ENCODE data around the gene LMBRD2.

LMBRD2 gene

GRCh38 chr5:36055984-36056383 lies 95.7 kb downstream of the LMBRD2 start:
- H3K9me3 Mint-ChIP-seq, result no peaks in the 10 kb centered on the region
- H3K27me3 Mint-ChIP-seq, result no peaks in the 10 kb centered on the region
- no peaks in the 10 kb centered on the region for H3K4me1 Mint-ChIP-seq (ENCODE audit: low read depth)
- H3K27ac Mint-ChIP-seq, result no peak overlapping the region
- no peak overlapping the region for H3K4me3 Mint-ChIP-seq
- H3K36me3 Mint-ChIP-seq (ENCODE audit: low read depth), result no peaks in the 10 kb centered on the region

GRCh38 chr5:36054647-36055046 lies 97.0 kb downstream of the LMBRD2 start:
- H3K9me3 Mint-ChIP-seq, result no peaks in the 10 kb centered on the region
- no peaks in the 10 kb centered on the region for H3K36me3 Mint-ChIP-seq (ENCODE audit: low read depth)
- no peak overlapping the region for H3K4me3 Mint-ChIP-seq
- no peak overlapping the region for H3K27ac Mint-ChIP-seq
- H3K4me1 Mint-ChIP-seq (ENCODE audit: low read depth), result no peaks in the 10 kb centered on the region
- H3K27me3 Mint-ChIP-seq, result no peaks in the 10 kb centered on the region

GRCh38 chr5:36052538-36052937 lies 99.1 kb downstream of the LMBRD2 start:
- Mint-ChIP-seq H3K4me3 (no peak overlapping the region), H3K27ac (no peak overlapping the region), H3K4me1 (ENCODE audit: low read depth) (no peaks in the 10 kb centered on the region), H3K27me3 (no peaks in the 10 kb centered on the region), H3K9me3 (no peaks in the 10 kb centered on the region), H3K36me3 (ENCODE audit: low read depth) (no peaks in the 10 kb centered on the region)

- Mint-ChIP-seq H3K27me3 (no peaks in the 10 kb centered on the region), H3K4me3 (no peak overlapping the region), H3K9me3 (no peaks in the 10 kb centered on the region), H3K27ac (no peak overlapping the region), H3K36me3 (ENCODE audit: low read depth) (no peaks in the 10 kb centered on the region), H3K4me1 (ENCODE audit: low read depth) (no peaks in the 10 kb centered on the region)
Measured at GRCh38 chr5:36049949-36050348, 101.7 kb downstream of the LMBRD2 start.

Measured in stimulated activated naive CD8-positive, alpha-beta T cell treated with anti-CD3 and anti-CD28 coated beads, Interleukin-15, Interleukin-2, amounts not matched to agents 100 ng/mL and 50 ng/mL, for 24 hours (primary cell).